H9 (cell line): ENCODE results near the gene TEX48. TPM values are rescaled to one million over a fixed set of nuclear protein-coding genes. Genes with fewer than 3 reads are reported as not detected.

Experiments used
- DNase-seq: peaks from one replicate; pipeline ENCODE4 v3.0.0-alpha.2; 2017
- H2AFZ ChIP-seq: one replicate; pipeline ENCODE4 v1.6.1; 2013; ENCODE audit warnings: mild to moderate bottlenecking, low read length, control low read depth, moderate library complexity
- H2AK5ac ChIP-seq: 2 replicates; pipeline ENCODE4 v1.6.1; 2013; ENCODE audit warnings: low read length, control low read depth, mixed read lengths; ENCODE audit not compliant: insufficient read length
- H2BK120ac ChIP-seq: one replicate; pipeline ENCODE4 v1.6.1; 2013; ENCODE audit warnings: low read depth, mild to moderate bottlenecking, low read length, control low read depth, inconsistent platforms; ENCODE audit not compliant: poor library complexity, severe bottlenecking
- H2BK12ac ChIP-seq: 2 replicates; pipeline ENCODE4 v1.6.1; 2013; ENCODE audit warnings: low read length, control low read depth, mixed read lengths, low read depth; ENCODE audit not compliant: insufficient read length
- H2BK15ac ChIP-seq: 2 replicates; pipeline ENCODE4 v1.6.1; 2013; ENCODE audit warnings: low read depth, low read length, control low read depth
- H2BK20ac ChIP-seq: one replicate; pipeline ENCODE4 v1.6.1; 2013; ENCODE audit warnings: low read depth, mild to moderate bottlenecking, low read length, control low read depth, inconsistent platforms; ENCODE audit not compliant: poor library complexity, severe bottlenecking
- H2BK5ac ChIP-seq: 2 replicates; pipeline ENCODE4 v1.6.1; 2013; ENCODE audit warnings: low read length, control low read depth, mixed read lengths; ENCODE audit not compliant: insufficient read length
- H3K14ac ChIP-seq: 2 replicates; pipeline ENCODE4 v1.6.1; 2013; ENCODE audit warnings: low read length, control low read depth; ENCODE audit not compliant: insufficient read depth
- H3K18ac ChIP-seq: 2 replicates; pipeline ENCODE4 v1.6.1; 2013; ENCODE audit warnings: low read depth, mild to moderate bottlenecking, mixed read lengths, low read length, control low read depth; ENCODE audit not compliant: insufficient read length
- H3K23ac ChIP-seq: 2 replicates; pipeline ENCODE4 v1.6.1; 2013; ENCODE audit warnings: low read length, control low read depth, mixed read lengths, low read depth; ENCODE audit not compliant: insufficient read length
- H3K23me2 ChIP-seq: 2 replicates; pipeline ENCODE4 v1.6.1; 2013; ENCODE audit warnings: low read depth, mild to moderate bottlenecking, mixed read lengths, low read length, control low read depth; ENCODE audit not compliant: insufficient read length, poor library complexity, severe bottlenecking
- H3K27ac ChIP-seq: 2 replicates; pipeline ENCODE4 v1.5.1; 2013; ENCODE audit warnings: low read length, control low read depth, mixed read lengths, low read depth; ENCODE audit not compliant: insufficient read length
- H3K27me3 ChIP-seq: 2 replicates; pipeline ENCODE4 v1.6.1; 2013; ENCODE audit warnings: low read length, control low read depth, inconsistent platforms; ENCODE audit not compliant: insufficient read depth
- H3K4ac ChIP-seq: 2 replicates; pipeline ENCODE4 v1.6.1; 2013; ENCODE audit warnings: low read depth, mild to moderate bottlenecking, control low read depth, inconsistent platforms, low read length, moderate library complexity
- H3K4me1 ChIP-seq: 2 replicates; pipeline ENCODE4 v1.6.1; 2013; ENCODE audit warnings: low read length, control low read depth, inconsistent platforms; ENCODE audit not compliant: insufficient read depth
- H3K4me2 ChIP-seq: 2 replicates; pipeline ENCODE4 v1.6.1; 2013; ENCODE audit warnings: low read length, control low read depth, mixed read lengths; ENCODE audit not compliant: insufficient read length, insufficient read depth
- H3K56ac ChIP-seq: 2 replicates; pipeline ENCODE4 v1.6.1; 2013; ENCODE audit warnings: low read depth, mild to moderate bottlenecking, mixed read lengths, low read length, control low read depth; ENCODE audit not compliant: insufficient read length
- H3K79me1 ChIP-seq: 2 replicates; pipeline ENCODE4 v1.6.1; 2013; ENCODE audit warnings: low read depth, mild to moderate bottlenecking, moderate library complexity, low read length, control low read depth, inconsistent platforms; ENCODE audit not compliant: insufficient read depth, poor library complexity, severe bottlenecking
- H3K79me2 ChIP-seq: 2 replicates; pipeline ENCODE4 v1.6.1; 2013; ENCODE audit warnings: low read length, control low read depth, inconsistent platforms; ENCODE audit not compliant: insufficient read depth
- H3K9ac ChIP-seq: 2 replicates; pipeline ENCODE4 v1.6.1; 2013; ENCODE audit warnings: low read length, control low read depth, mixed read lengths; ENCODE audit not compliant: insufficient read length; ENCODE audit errors: extremely low read depth
- H3K9me3 ChIP-seq: one replicate; pipeline ENCODE4 v1.6.1; 2013; ENCODE audit warnings: low read depth, low read length, inconsistent platforms; ENCODE audit not compliant: control insufficient read depth
- H3T11ph ChIP-seq: one replicate; pipeline ENCODE4 v1.6.1; 2013; ENCODE audit warnings: mild to moderate bottlenecking, low read length, control low read depth, inconsistent platforms
- H4K20me1 ChIP-seq: one replicate; pipeline ENCODE4 v1.6.1; 2013; ENCODE audit not compliant: control insufficient read depth, insufficient read length, insufficient read depth
- H4K5ac ChIP-seq: 2 replicates; pipeline ENCODE4 v1.6.1; 2013; ENCODE audit warnings: low read depth, mild to moderate bottlenecking, mixed read lengths, low read length, control low read depth; ENCODE audit not compliant: insufficient read length
- H4K8ac ChIP-seq: replicated peaks from 2 replicates; pipeline ENCODE4 v1.6.1; 2013; ENCODE audit warnings: low read length, control low read depth, mixed read lengths, low read depth; ENCODE audit not compliant: insufficient read length
- H4K91ac ChIP-seq: 2 replicates; pipeline ENCODE4 v1.6.1; 2013; ENCODE audit warnings: low read depth, mild to moderate bottlenecking, moderate library complexity, mixed read lengths, low read length, control low read depth; ENCODE audit not compliant: insufficient read length
- H3K27ac Mint-ChIP-seq, 3 experiments: 2 replicates in 2 of 3; 3 replicates in 1 of 3; pipeline ENCODE4 v1.8.0; 2020 to 2021; ENCODE audit warnings: mixed read lengths in 3 of 3, mild to moderate bottlenecking in 1 of 3, moderate library complexity in 1 of 3
- H3K27me3 Mint-ChIP-seq: 2 replicates; pipeline ENCODE4 v1.8.0; 2021; ENCODE audit warnings: low read depth, mild to moderate bottlenecking, moderate library complexity, mixed read lengths
- H3K36me3 Mint-ChIP-seq, 3 experiments: 2 replicates in 2 of 3; 3 replicates in 1 of 3; pipeline ENCODE4 v1.8.0; 2020 to 2021; ENCODE audit warnings: low read depth in 3 of 3, mixed read lengths in 3 of 3; ENCODE audit not compliant: insufficient read depth in 1 of 3
- H3K4me1 Mint-ChIP-seq, 2 experiments: 2 replicates each; pipeline ENCODE4 v1.8.0; 2020; ENCODE audit warnings: mixed read lengths in 2 of 2
- H3K4me3 Mint-ChIP-seq, 2 experiments: 2 replicates in 1 of 2; 3 replicates in 1 of 2; pipeline ENCODE4 v1.8.0; 2020 to 2021; ENCODE audit warnings: mild to moderate bottlenecking in 2 of 2, mixed read lengths in 2 of 2, moderate library complexity in 1 of 2
- H3K9me3 Mint-ChIP-seq, 2 experiments: 2 replicates in 1 of 2; 3 replicates in 1 of 2; pipeline ENCODE4 v1.8.0; 2020; ENCODE audit warnings: mild to moderate bottlenecking in 2 of 2, mixed read lengths in 2 of 2, moderate library complexity in 1 of 2
- CTCF ChIP-seq: fragments of 200-600 bp; sonication (generic); conservative IDR thresholded peaks from 3 replicates; pipeline ENCODE4 v1.8.0; 2021; ENCODE audit warnings: antibody characterized with exemption, mild to moderate bottlenecking
- WGBS: extraction: QIAGEN DNeasy Blood & Tissue Kit; methylation state at CpG from one replicate; pipeline ENCODE4 v1.1.7; 2013; ENCODE audit warnings: missing lambda C conversion rate, low lambda C conversion rate, mixed read lengths; ENCODE audit not compliant: insufficient read length; ENCODE audit errors: extremely low coverage; 5-methylcytosine and 5-hydroxymethylcytosine counted together
- total RNA-seq: library from RNA; stranded (reverse); gene quantifications from 2 replicates; pipeline ENCODE4 v1.2.1, GENCODE V29; 2021

TEX48 gene
- total RNA-seq, 1 experiment from 2014 or later: not detected

DNA sequence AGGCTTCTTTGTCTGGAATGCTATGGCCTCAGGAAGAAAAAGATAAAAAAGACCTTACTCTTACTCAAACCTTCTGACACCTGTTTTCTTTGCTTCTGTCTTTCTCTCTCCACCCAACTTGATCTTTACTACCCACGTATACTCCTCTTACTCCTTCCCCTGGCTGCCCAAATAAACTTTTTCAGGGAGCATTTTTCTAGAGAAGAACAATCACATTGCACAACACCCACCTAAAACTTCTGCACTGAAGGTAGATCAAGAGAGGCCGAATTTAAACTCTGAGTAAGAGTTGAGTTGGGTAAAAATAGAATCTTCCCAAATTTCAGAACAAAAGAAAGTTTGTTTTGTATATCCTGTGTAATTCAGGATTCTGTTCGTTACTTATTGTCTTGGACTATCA, 3.9 kb downstream of the TEX48 start:
- H2BK12ac ChIP-seq: no peak overlapping the region
- no peaks in the 10 kb centered on the region for H3K27me3 ChIP-seq
- no peak overlapping the region for H2BK20ac ChIP-seq
- H3K18ac ChIP-seq: no peak overlapping the region
- H4K5ac ChIP-seq: no peak overlapping the region
- H3K4me3 Mint-ChIP-seq: no peak overlapping the region
- no peak overlapping the region for H3T11ph ChIP-seq
- no peaks in the 10 kb centered on the region for H3K79me1 ChIP-seq
- H3K4ac ChIP-seq: no peak overlapping the region
- no peaks in the 10 kb centered on the region for H3K23me2 ChIP-seq
- no peaks in the 10 kb centered on the region for H3K79me2 ChIP-seq
- H4K91ac ChIP-seq: no peak overlapping the region
- no peak overlapping the region for H3K27ac Mint-ChIP-seq
- H3K36me3 Mint-ChIP-seq: no peaks in the 10 kb centered on the region
- no peak overlapping the region for H3K23ac ChIP-seq
- H3K9me3 Mint-ChIP-seq: no peaks in the 10 kb centered on the region; a peak in 1 of 5 replicates
- no peak overlapping the region for H3K4me2 ChIP-seq
- H3K27me3 Mint-ChIP-seq: peaks cover 31% of the 10 kb centered on the region
- no peak overlapping the region for H2AFZ ChIP-seq
- no peaks in the 10 kb centered on the region for H3K4me1 ChIP-seq
- no peak overlapping the region for H2BK5ac ChIP-seq
- H3K4me1 Mint-ChIP-seq: peaks cover 13 to 14% of the 10 kb centered on the region in 2 experiments
- H3K9me3 ChIP-seq: no peaks in the 10 kb centered on the region
- WGBS: no CpG with 5 or more reads among the region's 3 CpGs
- TF ChIP-seq CTCF: no peak
- H2BK120ac ChIP-seq: no peak overlapping the region
- H2BK15ac ChIP-seq: no peak overlapping the region
- H3K9ac ChIP-seq: no peak overlapping the region
- H3K56ac ChIP-seq: no peak overlapping the region
- no peak overlapping the region for H4K8ac ChIP-seq
- H2AK5ac ChIP-seq: no peak overlapping the region
- H4K20me1 ChIP-seq: no peaks in the 10 kb centered on the region
- DNase-seq: no peak
- H3K14ac ChIP-seq: no peak overlapping the region
- no peak overlapping the region for H3K27ac ChIP-seq
